A673 (cell line): Measurements from ENCODE around the gene STOML1. TPM values are rescaled to one million over a fixed set of nuclear protein-coding genes. Genes with fewer than 3 reads are reported as not detected.

Experiments
- BruUV-seq: library from RNA; stranded (reverse); fragments of 400-500 nt; replicated peaks from 2 replicates; lab custom pipeline; 2021; lab: Mats Ljungman, UMichigan
- CTCF ChIA-PET: fragments of 300-600 bp; sonication (Branson Sonifier 250); formaldehyde crosslinking; loops from one replicate; lab custom pipeline; 2022; ENCODE audit warnings: antibody characterized with exemption; lab: Charles Lee
- POLR2A ChIA-PET: fragments of 300-600 bp; sonication (Branson Sonifier 250); formaldehyde crosslinking; loops from one replicate; lab custom pipeline; 2022; ENCODE audit warnings: antibody characterized with exemption; ENCODE audit not compliant: low non-redundant PET; lab: Charles Lee
- DNase-seq: peaks from one replicate; pipeline ENCODE4 v3.0.0-alpha.2; 2015; ENCODE audit warnings: low spot score
- H3K27ac ChIP-seq: fragments of 200-600 bp; sonication (generic); 2 replicates; pipeline ENCODE4 v1.5.1; 2016; ENCODE audit warnings: mixed run types, low read depth, mild to moderate bottlenecking, mixed read lengths, antibody characterized with exemption, low read length; ENCODE audit not compliant: poor library complexity, severe bottlenecking
- H3K27me3 ChIP-seq: fragments of 200-600 bp; sonication (generic); replicated peaks from 2 replicates; pipeline ENCODE4 v1.6.1; 2017; ENCODE audit warnings: mixed run types, low read depth, mild to moderate bottlenecking, mixed read lengths, antibody characterized with exemption, low read length; ENCODE audit not compliant: insufficient read depth, poor library complexity
- H3K36me3 ChIP-seq: fragments of 200-600 bp; sonication (generic); 2 replicates; pipeline ENCODE4 v1.6.1; 2016; ENCODE audit warnings: mixed run types, mild to moderate bottlenecking, mixed read lengths, antibody characterized with exemption, low read length; ENCODE audit not compliant: insufficient read depth, poor library complexity, severe bottlenecking
- H3K4me1 ChIP-seq: fragments of 200-600 bp; sonication (generic); 2 replicates; pipeline ENCODE4 v1.6.1; 2017; ENCODE audit warnings: mixed run types, mild to moderate bottlenecking, mixed read lengths, antibody characterized with exemption, low read length; ENCODE audit not compliant: insufficient read depth, poor library complexity, severe bottlenecking
- H3K4me3 ChIP-seq: fragments of 200-600 bp; sonication (generic); 2 replicates; pipeline ENCODE4 v1.5.1; 2016; ENCODE audit warnings: low read depth, mixed run types, mild to moderate bottlenecking, mixed read lengths, low read length; ENCODE audit not compliant: poor library complexity, severe bottlenecking
- H3K9me3 ChIP-seq: fragments of 200-600 bp; sonication (generic); 2 replicates; pipeline ENCODE4 v1.6.1; 2016; ENCODE audit warnings: mixed run types, low read depth, mild to moderate bottlenecking, mixed read lengths, antibody characterized with exemption, low read length; ENCODE audit not compliant: poor library complexity, severe bottlenecking
- EZH2 ChIP-seq: fragments of 200-600 bp; sonication (generic); IDR thresholded peaks from 2 replicates; pipeline ENCODE4 v1.6.1; 2017; ENCODE audit warnings: borderline replicate concordance, low read depth, mild to moderate bottlenecking, mixed read lengths, antibody characterized with exemption, low read length; ENCODE audit not compliant: poor library complexity, severe bottlenecking
- intact Hi-C: fragments of 100-400 bp; cut with micrococcal nuclease; formaldehyde crosslinking; loops from one replicate; pipeline ENCODE4 v1.10.0; 2022; ENCODE audit not compliant: unreplicated experiment
- total RNA-seq: library from RNA; stranded (reverse); gene quantifications from 2 replicates; pipeline ENCODE4 v1.2.3, GENCODE V29; 2021
- TF ChIP-seq, protein P1 (sequence below): fragments of 300-800, 200-600 bp; sonication (generic); conservative IDR thresholded peaks from 2 replicates; pipeline ENCODE4 v1.5.1; 2017; ENCODE audit warnings: low read depth, mild to moderate bottlenecking, antibody characterized with exemption, low read length, moderate library complexity, mixed read lengths

Gene STOML1
- total RNA-seq, 1 experiment from 2014 or later: 7.3 TPM

- Histone ChIP-seq H3K9me3 (no peaks in the 10 kb centered on the region), H3K27ac (no peak overlapping the region), H3K36me3 (no peaks in the 10 kb centered on the region), H3K27me3 (no peaks in the 10 kb centered on the region), H3K4me3 (no peak overlapping the region), H3K4me1 (no peaks in the 10 kb centered on the region)
- TF ChIP-seq, protein P1, sequence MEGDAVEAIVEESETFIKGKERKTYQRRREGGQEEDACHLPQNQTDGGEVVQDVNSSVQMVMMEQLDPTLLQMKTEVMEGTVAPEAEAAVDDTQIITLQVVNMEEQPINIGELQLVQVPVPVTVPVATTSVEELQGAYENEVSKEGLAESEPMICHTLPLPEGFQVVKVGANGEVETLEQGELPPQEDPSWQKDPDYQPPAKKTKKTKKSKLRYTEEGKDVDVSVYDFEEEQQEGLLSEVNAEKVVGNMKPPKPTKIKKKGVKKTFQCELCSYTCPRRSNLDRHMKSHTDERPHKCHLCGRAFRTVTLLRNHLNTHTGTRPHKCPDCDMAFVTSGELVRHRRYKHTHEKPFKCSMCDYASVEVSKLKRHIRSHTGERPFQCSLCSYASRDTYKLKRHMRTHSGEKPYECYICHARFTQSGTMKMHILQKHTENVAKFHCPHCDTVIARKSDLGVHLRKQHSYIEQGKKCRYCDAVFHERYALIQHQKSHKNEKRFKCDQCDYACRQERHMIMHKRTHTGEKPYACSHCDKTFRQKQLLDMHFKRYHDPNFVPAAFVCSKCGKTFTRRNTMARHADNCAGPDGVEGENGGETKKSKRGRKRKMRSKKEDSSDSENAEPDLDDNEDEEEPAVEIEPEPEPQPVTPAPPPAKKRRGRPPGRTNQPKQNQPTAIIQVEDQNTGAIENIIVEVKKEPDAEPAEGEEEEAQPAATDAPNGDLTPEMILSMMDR: no peak
- no peak for TF ChIP-seq EZH2
- intact Hi-C loops: no loop called here
- ChIA-PET CTCF (interaction anchor here (0.9 kb wide), 1 partner anchor 9 kb away, joined by 5 read pairs; no protein-coding TSS in a partner anchor), POLR2A (interaction anchor here (0.5 kb wide), 1 partner anchor 1739 kb away, joined by 6 read pairs; no protein-coding TSS in a partner anchor)
- DNase-seq: no peak
- BruUV-seq: no TSS peak
These were observed 35.6 kb upstream of the STOML1 start for GRCh38 chr15:74027688-74028087.

GRCh38 chr15:74025436-74025835 is 33.3 kb upstream of the STOML1 start:
- Histone ChIP-seq H3K36me3 (no peaks in the 10 kb centered on the region), H3K27me3 (no peaks in the 10 kb centered on the region), H3K4me3 (no peak overlapping the region), H3K27ac (no peak overlapping the region), H3K9me3 (no peaks in the 10 kb centered on the region), H3K4me1 (no peaks in the 10 kb centered on the region)
- ChIA-PET POLR2A (no interaction called here), CTCF (no interaction called here)
- intact Hi-C loops: no loop called here
- no peak for DNase-seq
- TF ChIP-seq, protein P1: no peak
- TF ChIP-seq EZH2: no peak
- no TSS peak for BruUV-seq

DNA sequence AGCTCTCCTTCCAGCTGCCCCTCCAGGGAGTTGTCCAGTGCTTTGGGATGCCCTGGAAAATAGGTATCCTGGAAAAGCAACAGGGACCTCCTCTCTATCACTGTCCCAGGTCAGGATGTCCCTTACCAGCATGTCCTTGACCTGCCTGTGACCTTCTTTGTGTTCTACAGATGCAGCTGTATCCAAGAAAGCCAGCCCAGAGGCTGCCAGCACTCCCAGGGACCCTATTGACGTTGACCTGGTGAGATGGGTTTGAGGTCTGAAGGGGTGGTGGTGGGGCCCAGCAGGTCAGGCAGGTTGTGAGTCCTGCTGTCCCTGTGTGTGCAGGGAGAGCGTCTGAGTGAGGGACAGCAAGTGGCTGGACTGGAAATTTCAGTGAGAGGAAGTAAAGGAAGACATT is 32.6 kb upstream of the STOML1 start:
- TF ChIP-seq EZH2: no peak
- TF ChIP-seq, protein P1: no peak
- no peak overlapping the region for H3K27ac ChIP-seq
- ChIA-PET CTCF (no interaction called here), POLR2A (no interaction called here)
- no peaks in the 10 kb centered on the region for H3K4me1 ChIP-seq
- no peaks in the 10 kb centered on the region for H3K9me3 ChIP-seq
- BruUV-seq: no TSS peak
- no peak overlapping the region for H3K4me3 ChIP-seq
- H3K27me3 ChIP-seq: no peaks in the 10 kb centered on the region
- intact Hi-C loops: no loop called here
- H3K36me3 ChIP-seq: no peaks in the 10 kb centered on the region
- DNase-seq: no peak
